Naive thymus-derived CD4-positive, alpha-beta T cell (primary cell): Measurements from ENCODE around the gene KRTAP10-4. TPM values are rescaled to one million over a fixed set of nuclear protein-coding genes. Genes with fewer than 3 reads are reported as not detected.
"Not testable (repeated sequence)": the region's sequence is repeated elsewhere in the genome, so short reads cannot be mapped to it uniquely, and the experiment has no call there.

Source experiments
- ATAC-seq: fragments of 150-1000 bp; cut with Tn5 transposase; 2 replicates; pipeline ENCODE4 v1.10.0; 2021; ENCODE audit warnings: mild to moderate bottlenecking, moderate library complexity
- CTCF ChIA-PET: fragments of 350-600 bp; sonication (Branson Sonifier 250); formaldehyde crosslinking; loops from one replicate; lab custom pipeline; 2021; ENCODE audit warnings: antibody characterized with exemption; lab: Charles Lee
- POLR2A ChIA-PET: fragments of 350-600 bp; sonication (Branson Sonifier 250); formaldehyde crosslinking; loops from one replicate; lab custom pipeline; 2021; ENCODE audit warnings: antibody characterized with exemption, inconsistent platforms; lab: Charles Lee
- DNase-seq, 9 donors: peaks; one replicate each; pipeline versions ENCODE4 v3.0.0 to v3.0.0-alpha.2; 2020 to 2022; ENCODE audit warnings: mixed read lengths in 1 of 9
- H3K27ac ChIP-seq: one replicate; pipeline ENCODE4 v1.7.0; 2013; ENCODE audit warnings: mild to moderate bottlenecking, low read depth, low read length, moderate library complexity
- H3K27me3 ChIP-seq, 2 donors: one replicate each; pipeline ENCODE4 v1.7.0; 2013; ENCODE audit warnings: low read length in 2 of 2, mild to moderate bottlenecking in 2 of 2, moderate library complexity in 2 of 2; ENCODE audit not compliant: control insufficient read depth in 2 of 2, insufficient read depth in 2 of 2
- H3K36me3 ChIP-seq, 3 experiments: 1 replicate in 2 of 3; 2 replicates in 1 of 3; pipeline ENCODE4 v1.7.0; 2013; ENCODE audit warnings: low read length in 3 of 3, mild to moderate bottlenecking in 3 of 3, moderate library complexity in 1 of 3; ENCODE audit not compliant: insufficient read depth in 3 of 3, control insufficient read depth in 2 of 3
- H3K4me1 ChIP-seq, 2 donors: one replicate each; pipeline ENCODE4 v1.7.0; 2013; ENCODE audit warnings: low read length in 2 of 2, mild to moderate bottlenecking in 2 of 2, moderate library complexity in 1 of 2; ENCODE audit not compliant: control insufficient read depth in 2 of 2, insufficient read depth in 2 of 2
- H3K4me3 ChIP-seq: 2 replicates; pipeline ENCODE4 v1.7.0; 2013; ENCODE audit warnings: mild to moderate bottlenecking, low read length
- H3K9me3 ChIP-seq, 3 experiments: 1 replicate in 2 of 3; 2 replicates in 1 of 3; pipeline ENCODE4 v1.7.0; 2013; ENCODE audit warnings: low read length in 3 of 3; ENCODE audit not compliant: control insufficient read depth in 2 of 3
- H3K27ac Mint-ChIP-seq, 9 donors: one replicate each; pipeline ENCODE4 v1.8.0; 2020 to 2022; ENCODE audit warnings: mixed read lengths in 9 of 9, mild to moderate bottlenecking in 8 of 9, moderate library complexity in 5 of 9, inconsistent platforms in 2 of 9
- H3K27me3 Mint-ChIP-seq, 5 donors: one replicate each; pipeline ENCODE4 v1.8.0; 2021 to 2022; ENCODE audit warnings: mixed read lengths in 5 of 5, mild to moderate bottlenecking in 1 of 5
- H3K36me3 Mint-ChIP-seq, 5 donors: one replicate each; pipeline ENCODE4 v1.8.0; 2020 to 2022; ENCODE audit warnings: mixed read lengths in 5 of 5, mild to moderate bottlenecking in 3 of 5, inconsistent platforms in 1 of 5
- H3K4me1 Mint-ChIP-seq, 7 donors: one replicate each; pipeline ENCODE4 v1.8.0; 2020 to 2022; ENCODE audit warnings: mixed read lengths in 7 of 7, mild to moderate bottlenecking in 3 of 7, inconsistent platforms in 1 of 7
- H3K4me3 Mint-ChIP-seq, 10 donors: one replicate each; pipeline ENCODE4 v1.8.0; 2020 to 2022; ENCODE audit warnings: mild to moderate bottlenecking in 10 of 10, mixed read lengths in 10 of 10, moderate library complexity in 6 of 10, inconsistent platforms in 2 of 10
- H3K9me3 Mint-ChIP-seq, 11 donors: one replicate each; pipeline ENCODE4 v1.8.0; 2020 to 2022; ENCODE audit warnings: mixed read lengths in 11 of 11, mild to moderate bottlenecking in 4 of 11, inconsistent platforms in 1 of 11, moderate library complexity in 1 of 11
- intact Hi-C, 2 donors: fragments of 100-400 bp; cut with micrococcal nuclease; formaldehyde crosslinking; loops; one replicate each; pipeline ENCODE4 v1.15.1; 2023
- polyA plus RNA-seq, 2 donors: library from polyadenylated mRNA; unstranded; fragments of 300-500 nt; fragmentation: Illumina TruSeq; gene quantifications; one replicate each; pipeline ENCODE4 v1.2.3, GENCODE V29; 2021
- total RNA-seq, 6 experiments: library from RNA in 5 of 6; stranded (reverse) in 5 of 6; gene quantifications; 1 replicate in 5 of 6; 2 replicates in 1 of 6; pipeline ENCODE4 v1.2.3 and lab custom pipeline; 2021 to 2026

KRTAP10-4 gene, protein sequence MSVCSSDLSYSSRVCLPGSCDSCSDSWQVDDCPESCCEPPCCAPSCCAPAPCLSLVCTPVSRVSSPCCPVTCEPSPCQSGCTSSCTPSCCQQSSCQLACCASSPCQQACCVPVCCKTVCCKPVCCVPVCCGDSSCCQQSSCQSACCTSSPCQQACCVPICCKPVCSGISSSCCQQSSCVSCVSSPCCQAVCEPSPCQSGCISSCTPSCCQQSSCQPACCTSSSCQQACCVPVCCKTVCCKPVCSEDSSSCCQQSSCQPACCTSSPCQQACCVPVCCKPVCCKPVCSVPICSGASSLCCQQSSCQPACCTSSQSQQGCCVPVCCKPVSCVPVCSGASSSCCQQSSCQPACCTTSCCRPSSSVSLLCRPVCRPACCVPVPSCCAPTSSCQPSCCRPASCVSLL
- not detected for total RNA-seq
- not detected for polyA plus RNA-seq
- not detected for total RNA-seq (lab: John Stamatoyannopoulos, UW)

DNA sequence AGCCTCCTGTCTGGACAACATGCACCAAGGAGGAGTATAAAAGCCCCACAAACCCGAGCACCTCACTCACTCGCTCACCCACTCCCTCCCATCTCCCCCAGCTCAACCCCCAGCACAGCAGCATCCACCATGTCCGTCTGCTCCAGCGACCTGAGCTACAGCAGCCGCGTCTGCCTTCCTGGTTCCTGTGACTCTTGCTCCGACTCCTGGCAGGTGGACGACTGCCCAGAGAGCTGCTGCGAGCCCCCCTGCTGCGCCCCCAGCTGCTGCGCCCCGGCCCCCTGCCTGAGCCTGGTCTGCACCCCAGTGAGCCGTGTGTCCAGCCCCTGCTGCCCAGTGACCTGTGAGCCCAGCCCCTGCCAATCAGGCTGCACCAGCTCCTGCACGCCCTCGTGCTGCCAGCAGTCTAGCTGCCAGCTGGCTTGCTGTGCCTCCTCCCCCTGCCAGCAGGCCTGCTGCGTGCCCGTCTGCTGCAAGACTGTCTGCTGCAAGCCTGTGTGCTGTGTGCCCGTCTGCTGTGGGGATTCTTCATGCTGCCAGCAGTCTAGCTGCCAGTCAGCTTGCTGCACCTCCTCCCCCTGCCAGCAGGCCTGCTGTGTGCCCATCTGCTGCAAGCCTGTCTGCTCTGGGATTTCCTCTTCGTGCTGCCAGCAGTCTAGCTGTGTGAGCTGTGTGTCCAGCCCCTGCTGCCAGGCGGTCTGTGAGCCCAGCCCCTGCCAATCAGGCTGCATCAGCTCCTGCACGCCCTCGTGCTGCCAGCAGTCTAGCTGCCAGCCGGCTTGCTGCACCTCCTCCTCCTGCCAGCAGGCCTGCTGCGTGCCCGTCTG, at the start of gene KRTAP10-4:
Gene KRTAP10-4 (plus strand): TSS at position 100 of the 827 bp plus-strand sequence. CDS start 30 bp downstream, at position 130.
- H3K4me1 Mint-ChIP-seq: peaks cover 0 to 15% (median 5%) of the 10 kb centered on the region in 7 donors
- H3K36me3 Mint-ChIP-seq, H3K36me3 ChIP-seq, H3K27me3 Mint-ChIP-seq, H3K4me1 ChIP-seq, H3K27me3 ChIP-seq, H3K4me3 ChIP-seq, H3K9me3 ChIP-seq, CTCF ChIA-PET, H3K27ac ChIP-seq, ATAC-seq, DNase-seq: not testable (repeated sequence)
- peak within 1 kb of the TSS in 1 of 9 donors; percentile 59 for H3K27ac Mint-ChIP-seq
- peak within 1 kb of the TSS in 2 of 10 donors; percentile 37 to 38 for H3K4me3 Mint-ChIP-seq
- intact Hi-C loops: loop anchor here in 1 of 2 donors (1.0 kb wide), 1 partner anchor 18 kb away; the partner anchor contains the start of gene KRTAP10-6
- POLR2A ChIA-PET: interaction anchor here (0.6 kb wide), 1 partner anchor 70 kb away, joined by 3 read pairs; no protein-coding TSS in a partner anchor
- H3K9me3 Mint-ChIP-seq: peaks cover 0 to 39% (median 17%) of the 10 kb centered on the region in 11 donors

DNA sequence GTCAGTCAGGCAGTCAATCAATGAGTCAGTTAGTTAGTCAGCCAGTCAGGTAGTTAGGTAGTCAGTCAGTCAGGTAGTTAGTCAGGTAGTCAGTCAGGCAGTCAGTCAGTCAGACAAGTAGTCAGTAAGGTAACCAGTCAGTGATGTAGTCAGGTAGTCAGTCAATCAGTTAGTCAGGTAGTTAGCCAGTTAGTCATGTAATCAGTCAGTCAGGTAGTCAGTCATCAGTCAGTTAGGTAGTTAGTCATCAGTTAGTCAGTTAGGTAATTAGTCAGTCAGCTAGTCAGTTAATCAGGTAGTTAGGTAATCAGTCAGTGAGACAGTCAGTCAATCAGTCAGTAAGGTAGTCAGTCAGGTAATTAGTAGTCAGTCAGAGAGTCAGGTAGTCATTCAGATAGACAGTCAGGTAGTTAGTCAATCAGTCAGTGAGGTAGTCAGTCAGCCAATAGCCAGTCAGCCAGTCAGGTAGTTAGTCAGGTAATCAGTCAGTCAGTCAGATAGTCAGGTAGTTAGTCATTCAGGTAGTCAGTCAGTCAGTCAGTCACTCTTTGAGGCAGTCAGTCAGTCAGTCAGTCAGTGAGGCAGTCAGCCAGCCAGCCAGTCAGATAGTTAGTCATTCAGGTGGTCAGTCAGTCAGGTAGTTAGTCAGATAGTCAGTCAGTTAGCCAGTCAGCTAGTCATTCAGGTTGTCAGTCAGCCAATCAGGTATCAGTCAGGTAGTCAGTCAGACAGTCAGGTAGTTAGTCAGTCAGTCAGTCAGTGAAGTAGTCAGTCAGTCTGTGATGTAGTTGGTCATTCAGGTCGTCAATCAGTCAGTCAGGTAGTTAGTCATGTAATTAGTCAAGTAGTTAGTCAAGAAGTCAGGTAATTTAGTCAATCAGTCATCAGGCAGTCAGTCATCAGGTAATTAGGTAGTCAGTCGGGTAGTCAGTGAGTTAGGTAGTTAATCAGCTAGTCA, 48.8 kb upstream of the KRTAP10-4 start:
- H3K27me3 ChIP-seq: no peaks in the 10 kb centered on the region
- POLR2A ChIA-PET: interaction anchor here (1.0 kb wide), 1 partner anchor 11 kb away, joined by 3 read pairs; no protein-coding TSS in a partner anchor
- CTCF ChIA-PET: no interaction called here
- H3K27ac ChIP-seq: no peak overlapping the region
- H3K4me3 Mint-ChIP-seq: no peak overlapping the region
- H3K36me3 ChIP-seq: no peaks in the 10 kb centered on the region
- no peaks in the 10 kb centered on the region for H3K4me1 ChIP-seq
- H3K27ac Mint-ChIP-seq: no peak overlapping the region
- H3K27me3 Mint-ChIP-seq: no peaks in the 10 kb centered on the region
- no peaks in the 10 kb centered on the region for H3K36me3 Mint-ChIP-seq
- no peaks in the 10 kb centered on the region for H3K4me1 Mint-ChIP-seq
- DNase-seq (no peak), ATAC-seq (no peak)
- intact Hi-C loops: no loop called here
- no peaks in the 10 kb centered on the region for H3K9me3 ChIP-seq
- H3K4me3 ChIP-seq: no peak overlapping the region
- H3K9me3 Mint-ChIP-seq: peaks cover 0 to 1% (median 0%) of the 10 kb centered on the region in 11 donors

DNA sequence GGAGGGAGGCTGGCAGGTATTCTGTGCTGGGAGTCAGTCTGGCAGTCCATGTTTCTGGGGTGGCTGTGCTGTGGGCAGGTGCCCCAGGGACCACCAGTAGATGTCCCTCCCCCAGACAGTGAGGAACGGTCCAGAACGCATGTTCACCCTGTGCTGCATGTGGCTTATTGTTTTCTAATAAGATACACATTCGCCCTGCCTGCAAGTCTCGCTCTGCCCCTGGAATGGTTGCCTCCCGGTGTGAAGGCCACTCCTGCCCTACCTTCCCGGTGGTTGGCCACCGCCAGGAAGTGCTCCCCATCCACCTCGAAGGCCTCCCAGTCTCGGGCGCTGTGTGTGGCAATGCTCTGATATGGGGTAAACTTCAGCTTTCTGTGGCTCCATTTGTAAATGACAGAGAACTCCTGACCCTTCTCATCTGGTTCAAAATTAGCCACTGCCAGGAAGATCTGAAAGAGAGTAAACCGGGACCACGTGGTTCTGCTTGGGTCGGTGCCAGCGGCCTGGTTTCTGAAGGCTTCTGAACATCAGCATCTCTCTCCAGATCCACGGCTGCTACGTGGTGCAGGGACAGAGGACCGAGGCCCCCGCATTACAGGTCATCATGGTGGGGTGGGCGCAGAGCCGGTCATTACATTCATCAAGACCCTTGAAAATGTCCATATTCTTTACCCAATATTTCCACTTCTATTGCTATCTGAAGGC, 48.0 kb upstream of the KRTAP10-4 start:
- Mint-ChIP-seq H3K27me3 (no peaks in the 10 kb centered on the region), H3K27ac (no peak overlapping the region), H3K36me3 (no peaks in the 10 kb centered on the region), H3K4me1 (peaks cover 0 to 3% (median 0%) of the 10 kb centered on the region in 7 donors), H3K9me3 (no peaks in the 10 kb centered on the region), H3K4me3 (no peak overlapping the region)
- no peaks in the 10 kb centered on the region for H3K4me1 ChIP-seq
- no peak for ATAC-seq
- intact Hi-C loops: no loop called here
- no peak overlapping the region for H3K27ac ChIP-seq
- ChIA-PET POLR2A (interaction anchor here (1.0 kb wide), 1 partner anchor 10 kb away, joined by 3 read pairs; no protein-coding TSS in a partner anchor), CTCF (interaction anchor here (0.6 kb wide), 1 partner anchor 1216 kb away, joined by 3 read pairs; no protein-coding TSS in a partner anchor)
- DNase-seq: no peak
- no peak overlapping the region for H3K4me3 ChIP-seq
- H3K36me3 ChIP-seq: no peaks in the 10 kb centered on the region
- no peaks in the 10 kb centered on the region for H3K27me3 ChIP-seq
- no peaks in the 10 kb centered on the region for H3K9me3 ChIP-seq

DNA sequence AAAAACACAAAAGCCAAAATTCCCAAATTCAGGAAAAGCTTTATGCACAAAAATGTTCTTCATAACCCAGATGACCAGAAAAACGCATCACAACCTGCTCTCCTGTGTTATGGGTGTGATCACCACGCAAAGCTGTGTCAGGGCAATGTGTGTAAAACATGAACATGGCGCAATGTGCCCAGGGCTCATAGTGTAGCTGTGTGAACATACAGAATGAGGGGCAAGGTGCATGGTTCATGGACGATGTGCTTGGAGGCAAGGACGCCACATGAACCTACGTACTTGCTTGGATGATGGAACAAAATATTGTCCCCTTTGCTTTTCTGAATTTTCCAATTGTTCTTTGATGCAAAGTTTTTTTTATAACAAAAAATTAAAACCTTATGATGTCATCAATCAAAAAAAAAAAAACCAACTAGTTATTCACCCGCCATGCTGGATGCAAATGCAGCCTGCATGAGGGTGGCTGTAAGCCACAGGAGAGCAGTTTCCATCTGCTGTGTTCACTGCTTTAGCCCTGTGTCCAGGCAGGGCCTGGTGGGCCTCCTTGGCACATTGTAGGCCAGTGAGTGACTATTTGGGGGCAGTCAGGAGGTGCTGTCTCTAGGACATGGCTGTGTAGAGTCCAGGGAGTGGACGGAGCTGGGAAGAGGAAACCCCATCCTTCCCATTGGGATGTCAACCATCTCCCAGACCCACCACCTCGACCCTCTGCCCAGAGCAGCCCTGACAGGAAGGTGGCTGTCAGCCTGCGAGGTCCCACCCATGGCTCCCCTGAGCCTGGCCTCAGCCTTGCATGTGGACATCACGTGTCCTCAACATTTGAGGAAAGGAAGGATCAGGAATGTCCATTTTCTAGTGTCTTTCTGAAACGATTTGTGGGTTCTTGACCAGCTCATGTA, 47.2 kb upstream of the KRTAP10-4 start:
- peaks cover 0 to 3% (median 0%) of the 10 kb centered on the region in 7 donors for H3K4me1 Mint-ChIP-seq
- ChIA-PET POLR2A (interaction anchor here (1.0 kb wide), 1 partner anchor 9 kb away, joined by 3 read pairs; no protein-coding TSS in a partner anchor), CTCF (interaction anchor here (0.6 kb wide), 1 partner anchor 1217 kb away, joined by 3 read pairs; no protein-coding TSS in a partner anchor)
- H3K4me3 Mint-ChIP-seq: no peak overlapping the region
- H3K27me3 Mint-ChIP-seq: no peaks in the 10 kb centered on the region
- ATAC-seq (no peak), DNase-seq (no peak)
- intact Hi-C loops: no loop called here
- H3K4me3 ChIP-seq: no peak overlapping the region
- H3K4me1 ChIP-seq: no peaks in the 10 kb centered on the region
- no peaks in the 10 kb centered on the region for H3K27me3 ChIP-seq
- H3K9me3 Mint-ChIP-seq: no peaks in the 10 kb centered on the region
- no peaks in the 10 kb centered on the region for H3K36me3 ChIP-seq
- H3K36me3 Mint-ChIP-seq: no peaks in the 10 kb centered on the region
- H3K27ac ChIP-seq: no peak overlapping the region
- no peak overlapping the region for H3K27ac Mint-ChIP-seq
- no peaks in the 10 kb centered on the region for H3K9me3 ChIP-seq

DNA sequence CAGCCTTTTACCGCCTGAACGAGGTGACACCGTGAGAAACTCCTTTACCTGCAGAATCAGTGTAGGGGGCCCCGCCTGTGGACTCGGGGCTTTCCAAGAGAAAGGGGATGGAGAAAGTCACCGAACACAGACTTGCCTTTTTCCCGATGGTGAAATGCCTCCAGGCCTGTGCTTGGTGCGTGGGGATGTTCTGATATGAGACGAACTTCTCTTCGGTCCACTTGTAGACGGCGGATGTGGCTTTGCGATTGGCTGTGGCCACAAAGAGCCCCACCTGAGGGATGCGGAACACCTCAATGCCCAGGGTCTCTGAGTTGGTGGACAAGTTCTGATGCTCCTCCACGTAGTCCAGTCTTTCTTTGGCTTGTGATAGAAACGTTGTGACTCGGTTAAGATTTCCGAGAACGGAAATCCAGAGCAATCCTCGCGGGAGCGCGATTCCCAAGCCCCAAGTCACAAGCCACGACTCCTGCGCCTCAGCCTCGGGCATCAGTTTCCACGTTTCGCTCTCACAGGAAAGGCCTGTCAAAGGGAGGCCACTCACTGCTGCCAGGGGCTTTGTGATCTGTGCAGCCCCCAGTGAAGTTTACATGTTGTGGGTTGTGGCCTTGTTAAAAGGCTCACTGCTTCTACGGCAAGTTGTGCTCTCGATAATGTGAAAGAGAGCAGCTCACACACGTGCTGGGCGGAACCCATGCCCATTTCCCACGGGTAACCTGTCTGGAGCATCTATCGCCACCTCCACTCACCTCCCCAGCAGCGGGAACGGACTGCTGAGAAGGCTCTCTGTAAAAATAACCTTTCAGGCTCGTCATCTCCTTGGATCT, 46.2 kb upstream of the KRTAP10-4 start:
- Mint-ChIP-seq H3K4me1 (peaks cover 0 to 3% (median 0%) of the 10 kb centered on the region in 7 donors), H3K36me3 (no peaks in the 10 kb centered on the region), H3K27ac (no peak overlapping the region), H3K27me3 (no peaks in the 10 kb centered on the region), H3K4me3 (no peak overlapping the region), H3K9me3 (no peaks in the 10 kb centered on the region)
- DNase-seq (no peak), ATAC-seq (no peak)
- POLR2A ChIA-PET: no interaction called here
- H3K4me3 ChIP-seq: no peak overlapping the region
- no peaks in the 10 kb centered on the region for H3K4me1 ChIP-seq
- CTCF ChIA-PET: interaction anchor here (0.7 kb wide), 1 partner anchor 131 kb away, joined by 3 read pairs; no protein-coding TSS in a partner anchor
- no peaks in the 10 kb centered on the region for H3K36me3 ChIP-seq
- no peak overlapping the region for H3K27ac ChIP-seq
- intact Hi-C loops: no loop called here
- no peaks in the 10 kb centered on the region for H3K9me3 ChIP-seq
- no peaks in the 10 kb centered on the region for H3K27me3 ChIP-seq
